ENCODE results near the gene KIF20B. TPM values are rescaled to one million over a fixed set of nuclear protein-coding genes. Genes with fewer than 3 reads are reported as not detected.

KIF20B gene
- total RNA-seq, 1 donor from 2014 or later, result 2.1 TPM

GRCh38 chr10:89738551-89739209, 37.3 kb downstream of the KIF20B start:
- TF ChIP-seq, protein P1, sequence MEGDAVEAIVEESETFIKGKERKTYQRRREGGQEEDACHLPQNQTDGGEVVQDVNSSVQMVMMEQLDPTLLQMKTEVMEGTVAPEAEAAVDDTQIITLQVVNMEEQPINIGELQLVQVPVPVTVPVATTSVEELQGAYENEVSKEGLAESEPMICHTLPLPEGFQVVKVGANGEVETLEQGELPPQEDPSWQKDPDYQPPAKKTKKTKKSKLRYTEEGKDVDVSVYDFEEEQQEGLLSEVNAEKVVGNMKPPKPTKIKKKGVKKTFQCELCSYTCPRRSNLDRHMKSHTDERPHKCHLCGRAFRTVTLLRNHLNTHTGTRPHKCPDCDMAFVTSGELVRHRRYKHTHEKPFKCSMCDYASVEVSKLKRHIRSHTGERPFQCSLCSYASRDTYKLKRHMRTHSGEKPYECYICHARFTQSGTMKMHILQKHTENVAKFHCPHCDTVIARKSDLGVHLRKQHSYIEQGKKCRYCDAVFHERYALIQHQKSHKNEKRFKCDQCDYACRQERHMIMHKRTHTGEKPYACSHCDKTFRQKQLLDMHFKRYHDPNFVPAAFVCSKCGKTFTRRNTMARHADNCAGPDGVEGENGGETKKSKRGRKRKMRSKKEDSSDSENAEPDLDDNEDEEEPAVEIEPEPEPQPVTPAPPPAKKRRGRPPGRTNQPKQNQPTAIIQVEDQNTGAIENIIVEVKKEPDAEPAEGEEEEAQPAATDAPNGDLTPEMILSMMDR (IDR thresholded peaks at IDR 0.05; ENCODE audit: insufficient read depth, low read length, severe bottlenecking), result no peak
- Histone ChIP-seq H3K4me3 (ENCODE audit: low read depth, low read length) (no peak overlapping the region), H3K36me3 (ENCODE audit: control insufficient read depth, insufficient read depth, low read length) (no peaks in the 10 kb centered on the region), H3K27me3 (ENCODE audit: control insufficient read depth, insufficient read depth, low read length) (no peaks in the 10 kb centered on the region)
- DNase-seq (ENCODE audit: low read depth) (no peak), FAIRE-seq (no peak)

- TF ChIP-seq, protein P1 (IDR thresholded peaks at IDR 0.05; ENCODE audit: insufficient read depth, low read length, severe bottlenecking), result no peak
- no peak overlapping the region for H3K4me3 ChIP-seq (ENCODE audit: low read depth, low read length)
- H3K36me3 ChIP-seq (ENCODE audit: control insufficient read depth, insufficient read depth, low read length), result no peaks in the 10 kb centered on the region
- no peaks in the 10 kb centered on the region for H3K27me3 ChIP-seq (ENCODE audit: control insufficient read depth, insufficient read depth, low read length)
- FAIRE-seq (no peak), DNase-seq (ENCODE audit: low read depth) (no peak)
Observed at GRCh38 chr10:89741126-89741762, 39.9 kb downstream of the KIF20B start.

GRCh38 chr10:89744026-89744425, 42.6 kb downstream of the KIF20B start:
- TF ChIP-seq, protein P1 (IDR thresholded peaks at IDR 0.05; ENCODE audit: insufficient read depth, low read length, severe bottlenecking), result no peak
- no peaks in the 10 kb centered on the region for H3K36me3 ChIP-seq (ENCODE audit: control insufficient read depth, insufficient read depth, low read length)
- H3K4me3 ChIP-seq (ENCODE audit: low read depth, low read length), result no peak overlapping the region
- DNase-seq (ENCODE audit: low read depth) (peak; percentile 18), FAIRE-seq (no peak)
- H3K27me3 ChIP-seq (ENCODE audit: control insufficient read depth, insufficient read depth, low read length), result no peaks in the 10 kb centered on the region

DNA sequence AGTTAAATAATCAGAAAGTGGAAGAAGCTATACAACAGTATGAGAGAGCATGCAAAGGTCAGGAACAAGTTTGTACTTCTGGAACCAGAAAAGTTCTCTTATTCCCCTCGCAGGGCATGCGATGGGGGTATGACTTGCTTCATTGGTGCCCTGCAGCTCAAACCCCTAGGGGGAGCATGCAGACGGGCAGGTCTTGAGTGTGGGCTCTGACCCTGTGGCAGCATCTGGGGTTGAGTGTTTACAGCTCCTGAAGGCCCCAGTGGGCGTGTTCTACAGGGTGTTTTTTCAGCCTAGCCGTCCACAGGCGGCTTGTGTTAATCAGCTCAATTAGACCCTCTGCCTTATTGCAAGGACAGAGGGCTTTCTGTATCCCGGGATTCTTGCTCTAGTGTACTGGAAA, 44.5 kb downstream of the KIF20B start:
- FAIRE-seq (no peak), DNase-seq (ENCODE audit: low read depth) (no peak)
- TF ChIP-seq, protein P1 (IDR thresholded peaks at IDR 0.05; ENCODE audit: insufficient read depth, low read length, severe bottlenecking), result no peak
- Histone ChIP-seq H3K27me3 (ENCODE audit: control insufficient read depth, insufficient read depth, low read length) (no peaks in the 10 kb centered on the region), H3K4me3 (ENCODE audit: low read depth, low read length) (no peak overlapping the region), H3K36me3 (ENCODE audit: control insufficient read depth, insufficient read depth, low read length) (no peaks in the 10 kb centered on the region)

DNA sequence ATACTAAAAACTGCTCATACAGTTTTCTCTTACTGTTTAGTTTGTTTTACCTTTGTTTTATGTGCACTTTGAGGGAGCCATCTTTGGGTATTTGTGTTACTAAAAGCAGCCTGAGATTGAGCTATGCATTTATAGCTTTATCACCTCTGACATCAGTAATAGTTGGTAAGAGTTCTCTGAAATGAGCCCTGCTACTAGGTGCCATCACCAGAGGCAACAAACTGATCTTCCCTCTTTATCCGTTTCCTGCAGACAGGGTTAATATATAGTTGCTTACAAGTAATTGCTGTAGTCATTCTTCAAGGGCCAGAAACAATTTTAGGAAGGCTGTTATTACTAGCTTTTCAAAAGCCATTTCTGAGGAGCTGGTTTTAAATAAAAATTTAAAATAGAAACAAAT, 49.1 kb downstream of the KIF20B start:
- Histone ChIP-seq H3K27me3 (ENCODE audit: control insufficient read depth, insufficient read depth, low read length) (no peaks in the 10 kb centered on the region), H3K4me3 (ENCODE audit: low read depth, low read length) (no peak overlapping the region), H3K36me3 (ENCODE audit: control insufficient read depth, insufficient read depth, low read length) (no peaks in the 10 kb centered on the region)
- TF ChIP-seq, protein P1 (IDR thresholded peaks at IDR 0.05; ENCODE audit: insufficient read depth, low read length, severe bottlenecking), result no peak
- FAIRE-seq (no peak), DNase-seq (ENCODE audit: low read depth) (no peak)
